Fibroblast of lung (primary cell): ENCODE measurements around the gene MKI67.

Source experiments
- CTCF ChIP-seq, 2 donors: IDR thresholded peaks in 1 of 2; conservative IDR thresholded peaks in 1 of 2; 1 replicate in 1 of 2; 2 replicates in 1 of 2; pipeline ENCODE4 v1.5.1; 2011 to 2012; ENCODE audit warnings: low read length in 2 of 2, control low read depth in 1 of 2, inconsistent platforms in 1 of 2, low read depth in 1 of 2, mild to moderate bottlenecking in 1 of 2
- EZH2 ChIP-seq: IDR thresholded peaks from 2 replicates; pipeline ENCODE4 v1.5.1; 2012; ENCODE audit warnings: low read length, control low read depth, mild to moderate bottlenecking; ENCODE audit errors: missing control alignments

GRCh38 chr10:128128582-128128981 is 2.4 kb upstream of the MKI67 start:
- TF ChIP-seq CTCF (conservative IDR thresholded peaks at IDR 0.05 in 1 of 2, IDR thresholded peaks at IDR 0.05 in 1 of 2; ENCODE audit: low read depth in 1 of 2, low read length in 2 of 2) (no peak), EZH2 (no peak)
